ENCODE data around the gene SEPTIN5. TPM values are rescaled to one million over a fixed set of nuclear protein-coding genes. Genes with fewer than 3 reads are reported as not detected.

The SEPTIN5 gene
- polyA plus RNA-seq, 1 of the 3 experiments (the other 2 are of a cell fraction): 14.0 TPM

DNA sequence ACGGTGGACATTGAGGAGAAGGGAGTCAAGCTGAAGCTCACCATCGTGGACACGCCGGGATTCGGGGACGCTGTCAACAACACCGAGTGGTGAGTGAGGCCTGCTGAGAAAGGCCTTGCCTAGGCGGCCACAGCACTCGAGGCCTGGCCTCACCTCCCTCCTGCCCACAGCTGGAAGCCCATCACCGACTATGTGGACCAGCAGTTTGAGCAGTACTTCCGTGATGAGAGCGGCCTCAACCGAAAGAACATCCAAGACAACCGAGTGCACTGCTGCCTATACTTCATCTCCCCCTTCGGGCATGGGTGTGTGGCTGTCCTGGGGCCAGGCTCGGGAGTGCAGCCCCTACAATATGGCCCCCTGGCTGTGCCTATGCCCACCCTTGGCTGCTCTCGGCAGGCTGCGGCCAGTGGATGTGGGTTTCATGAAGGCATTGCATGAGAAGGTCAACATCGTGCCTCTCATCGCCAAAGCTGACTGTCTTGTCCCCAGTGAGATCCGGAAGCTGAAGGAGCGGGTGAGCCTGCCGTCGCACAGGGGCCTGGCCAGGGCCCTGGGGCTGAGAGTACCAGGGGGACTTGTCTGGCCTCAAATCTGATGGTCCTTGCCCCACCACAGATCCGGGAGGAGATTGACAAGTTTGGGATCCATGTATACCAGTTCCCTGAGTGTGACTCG is 6.0 kb downstream of the SEPTIN5 start:
- Histone ChIP-seq H4K20me1 (ENCODE audit: insufficient read depth) (no peaks in the 10 kb centered on the region), H3K4me1 (ENCODE audit: control insufficient read depth in 1 of 2, insufficient read depth in 2 of 2, low read depth in 1 of 2, low read length in 1 of 2) (peaks cover 0 to 29% of the 10 kb centered on the region in 2 experiments; a peak in 1 of 4 replicates), H3K9me2 (no peaks in the 10 kb centered on the region), H3K27ac (ENCODE audit: low read depth in 2 of 2, low read length in 1 of 2) (no peak overlapping the region), H3K4me3 (ENCODE audit: low read depth in 2 of 2, low read length in 1 of 2) (no peak overlapping the region), H3F3A (replicated peaks; ENCODE audit: insufficient read depth) (no peaks in the 10 kb centered on the region), H3K27me3 (ENCODE audit: insufficient read depth) (no peaks in the 10 kb centered on the region), H3K79me2 (ENCODE audit: insufficient read depth) (no peaks in the 10 kb centered on the region), H3K4me2 (no peak overlapping the region), H3K9ac (no peak overlapping the region), H3K9me3 (no peaks in the 10 kb centered on the region), H2AFZ (ENCODE audit: low read depth) (no peak overlapping the region), H3K36me3 (replicated peaks in 1 of 2; ENCODE audit: control insufficient read depth in 1 of 2, insufficient read depth in 2 of 2, low read length in 1 of 2) (peaks cover 0 to 5% of the 10 kb centered on the region in 2 experiments)
- ChIA-PET POLR2A (no interaction called here), CTCF (interaction anchor here (1.0 to 4.0 kb wide), 6 partner anchors 10 to 190 kb away, joined by 4 to 42 read pairs (median 12); no protein-coding TSS in a partner anchor)
- no peak for DNase-seq
- WGBS (ENCODE audit: low lambda C conversion rate): 96% methylated on average over 11 of the region's 26 CpGs
- TF ChIP-seq SMC3 (IDR thresholded peaks at IDR 0.05; ENCODE audit: low read depth, low read length) (no peak), MXI1 (IDR thresholded peaks at IDR 0.05; ENCODE audit: low read depth, low read length) (no peak), TCF12 (IDR thresholded peaks at IDR 0.05) (no peak), GABPA (IDR thresholded peaks at IDR 0.05; ENCODE audit: low read depth) (no peak), FOXJ3 (CRISPR knock-in tag; IDR thresholded peaks at IDR 0.05) (no peak), SIN3A (IDR thresholded peaks at IDR 0.05; ENCODE audit: borderline replicate concordance, low read depth, low read length) (no peak), CHD2 (IDR thresholded peaks at IDR 0.05; ENCODE audit: low read length, partially characterized antibody) (no peak), RFX5 (IDR thresholded peaks at IDR 0.05; ENCODE audit: low read length) (no peak), NRF1 (IDR thresholded peaks at IDR 0.05; ENCODE audit: low read depth, low read length) (no peak), EP300 (IDR thresholded peaks at IDR 0.05; ENCODE audit: borderline replicate concordance in 1 of 2, low read depth in 1 of 2, low read length in 1 of 2) (no peak), FOXM1 (IDR thresholded peaks at IDR 0.05; ENCODE audit: low read depth) (no peak), TEAD4 (IDR thresholded peaks at IDR 0.05; ENCODE audit: borderline replicate concordance, insufficient read depth) (no peak), FOSL2 (IDR thresholded peaks at IDR 0.05; ENCODE audit: borderline replicate concordance, low read depth) (no peak), MEF2A (IDR thresholded peaks at IDR 0.05; ENCODE audit: borderline replicate concordance, low read depth) (no peak)
- TF ChIP-seq, protein P1, sequence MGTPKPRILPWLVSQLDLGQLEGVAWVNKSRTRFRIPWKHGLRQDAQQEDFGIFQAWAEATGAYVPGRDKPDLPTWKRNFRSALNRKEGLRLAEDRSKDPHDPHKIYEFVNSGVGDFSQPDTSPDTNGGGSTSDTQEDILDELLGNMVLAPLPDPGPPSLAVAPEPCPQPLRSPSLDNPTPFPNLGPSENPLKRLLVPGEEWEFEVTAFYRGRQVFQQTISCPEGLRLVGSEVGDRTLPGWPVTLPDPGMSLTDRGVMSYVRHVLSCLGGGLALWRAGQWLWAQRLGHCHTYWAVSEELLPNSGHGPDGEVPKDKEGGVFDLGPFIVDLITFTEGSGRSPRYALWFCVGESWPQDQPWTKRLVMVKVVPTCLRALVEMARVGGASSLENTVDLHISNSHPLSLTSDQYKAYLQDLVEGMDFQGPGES (IDR thresholded peaks at IDR 0.05; ENCODE audit: low read depth, low read length): no peak
- TF ChIP-seq, protein P2, sequence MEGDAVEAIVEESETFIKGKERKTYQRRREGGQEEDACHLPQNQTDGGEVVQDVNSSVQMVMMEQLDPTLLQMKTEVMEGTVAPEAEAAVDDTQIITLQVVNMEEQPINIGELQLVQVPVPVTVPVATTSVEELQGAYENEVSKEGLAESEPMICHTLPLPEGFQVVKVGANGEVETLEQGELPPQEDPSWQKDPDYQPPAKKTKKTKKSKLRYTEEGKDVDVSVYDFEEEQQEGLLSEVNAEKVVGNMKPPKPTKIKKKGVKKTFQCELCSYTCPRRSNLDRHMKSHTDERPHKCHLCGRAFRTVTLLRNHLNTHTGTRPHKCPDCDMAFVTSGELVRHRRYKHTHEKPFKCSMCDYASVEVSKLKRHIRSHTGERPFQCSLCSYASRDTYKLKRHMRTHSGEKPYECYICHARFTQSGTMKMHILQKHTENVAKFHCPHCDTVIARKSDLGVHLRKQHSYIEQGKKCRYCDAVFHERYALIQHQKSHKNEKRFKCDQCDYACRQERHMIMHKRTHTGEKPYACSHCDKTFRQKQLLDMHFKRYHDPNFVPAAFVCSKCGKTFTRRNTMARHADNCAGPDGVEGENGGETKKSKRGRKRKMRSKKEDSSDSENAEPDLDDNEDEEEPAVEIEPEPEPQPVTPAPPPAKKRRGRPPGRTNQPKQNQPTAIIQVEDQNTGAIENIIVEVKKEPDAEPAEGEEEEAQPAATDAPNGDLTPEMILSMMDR (IDR thresholded peaks at IDR 0.05): no peak
- TF ChIP-seq, protein P3, sequence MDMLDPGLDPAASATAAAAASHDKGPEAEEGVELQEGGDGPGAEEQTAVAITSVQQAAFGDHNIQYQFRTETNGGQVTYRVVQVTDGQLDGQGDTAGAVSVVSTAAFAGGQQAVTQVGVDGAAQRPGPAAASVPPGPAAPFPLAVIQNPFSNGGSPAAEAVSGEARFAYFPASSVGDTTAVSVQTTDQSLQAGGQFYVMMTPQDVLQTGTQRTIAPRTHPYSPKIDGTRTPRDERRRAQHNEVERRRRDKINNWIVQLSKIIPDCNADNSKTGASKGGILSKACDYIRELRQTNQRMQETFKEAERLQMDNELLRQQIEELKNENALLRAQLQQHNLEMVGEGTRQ (IDR thresholded peaks at IDR 0.05; ENCODE audit: borderline replicate concordance, low read depth, low read length): no peak
- TF ChIP-seq, protein P4, sequence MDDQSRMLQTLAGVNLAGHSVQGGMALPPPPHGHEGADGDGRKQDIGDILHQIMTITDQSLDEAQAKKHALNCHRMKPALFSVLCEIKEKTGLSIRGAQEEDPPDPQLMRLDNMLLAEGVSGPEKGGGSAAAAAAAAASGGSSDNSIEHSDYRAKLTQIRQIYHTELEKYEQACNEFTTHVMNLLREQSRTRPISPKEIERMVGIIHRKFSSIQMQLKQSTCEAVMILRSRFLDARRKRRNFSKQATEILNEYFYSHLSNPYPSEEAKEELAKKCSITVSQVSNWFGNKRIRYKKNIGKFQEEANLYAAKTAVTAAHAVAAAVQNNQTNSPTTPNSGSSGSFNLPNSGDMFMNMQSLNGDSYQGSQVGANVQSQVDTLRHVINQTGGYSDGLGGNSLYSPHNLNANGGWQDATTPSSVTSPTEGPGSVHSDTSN (IDR thresholded peaks at IDR 0.05): no peak
- TF ChIP-seq, protein P5, sequence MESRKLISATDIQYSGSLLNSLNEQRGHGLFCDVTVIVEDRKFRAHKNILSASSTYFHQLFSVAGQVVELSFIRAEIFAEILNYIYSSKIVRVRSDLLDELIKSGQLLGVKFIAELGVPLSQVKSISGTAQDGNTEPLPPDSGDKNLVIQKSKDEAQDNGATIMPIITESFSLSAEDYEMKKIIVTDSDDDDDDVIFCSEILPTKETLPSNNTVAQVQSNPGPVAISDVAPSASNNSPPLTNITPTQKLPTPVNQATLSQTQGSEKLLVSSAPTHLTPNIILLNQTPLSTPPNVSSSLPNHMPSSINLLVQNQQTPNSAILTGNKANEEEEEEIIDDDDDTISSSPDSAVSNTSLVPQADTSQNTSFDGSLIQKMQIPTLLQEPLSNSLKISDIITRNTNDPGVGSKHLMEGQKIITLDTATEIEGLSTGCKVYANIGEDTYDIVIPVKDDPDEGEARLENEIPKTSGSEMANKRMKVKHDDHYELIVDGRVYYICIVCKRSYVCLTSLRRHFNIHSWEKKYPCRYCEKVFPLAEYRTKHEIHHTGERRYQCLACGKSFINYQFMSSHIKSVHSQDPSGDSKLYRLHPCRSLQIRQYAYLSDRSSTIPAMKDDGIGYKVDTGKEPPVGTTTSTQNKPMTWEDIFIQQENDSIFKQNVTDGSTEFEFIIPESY (IDR thresholded peaks at IDR 0.05; ENCODE audit: borderline replicate concordance, low read depth): no peak
